Natural killer cell (primary cell): ENCODE results near the gene PSPH. TPM values are rescaled to one million over a fixed set of nuclear protein-coding genes. Genes with fewer than 3 reads are reported as not detected.
"Not testable (repeated sequence)": the region's sequence is repeated elsewhere in the genome, so short reads cannot be mapped to it uniquely, and the experiment has no call there.

Experiments
- ATAC-seq, 3 donors: fragments of 150-1000 bp in 2 of 3; fragments of 200-7000 bp in 1 of 3; cut with Tn5 transposase; 1 replicate in 1 of 3; 2 replicates in 2 of 3; pipeline ENCODE4 v1.10.0; 2021; ENCODE audit warnings: mild to moderate bottlenecking in 2 of 3, moderate library complexity in 2 of 3
- DNase-seq, 2 donors: peaks; one replicate each; pipeline versions ENCODE4 v3.0.0 to v3.0.0-alpha.2; 2013 to 2021; ENCODE audit warnings: mixed read lengths in 1 of 2
- H3K27ac ChIP-seq: one replicate; pipeline ENCODE4 v1.5.1; 2013; ENCODE audit warnings: mild to moderate bottlenecking, low read length
- H3K27me3 ChIP-seq: one replicate; pipeline ENCODE4 v1.6.1; 2013; ENCODE audit warnings: low read length; ENCODE audit not compliant: control insufficient read depth, insufficient read depth
- H3K36me3 ChIP-seq: one replicate; pipeline ENCODE4 v1.6.1; 2013; ENCODE audit warnings: low read length; ENCODE audit not compliant: control insufficient read depth, insufficient read depth
- H3K4me1 ChIP-seq: one replicate; pipeline ENCODE4 v1.6.1; 2013; ENCODE audit warnings: low read length; ENCODE audit not compliant: control insufficient read depth, insufficient read depth
- H3K4me3 ChIP-seq: one replicate; pipeline ENCODE4 v1.5.1; 2013; ENCODE audit warnings: low read length
- H3K9me3 ChIP-seq: one replicate; pipeline ENCODE4 v1.6.1; 2013; ENCODE audit warnings: low read length; ENCODE audit not compliant: control insufficient read depth, insufficient read depth
- H3K27ac Mint-ChIP-seq, 2 donors: one replicate each; pipeline ENCODE4 v1.8.0; 2022; ENCODE audit warnings: mild to moderate bottlenecking in 2 of 2, mixed read lengths in 2 of 2, moderate library complexity in 1 of 2
- H3K27me3 Mint-ChIP-seq, 2 donors: one replicate each; pipeline ENCODE4 v1.8.0; 2022; ENCODE audit warnings: low read depth in 2 of 2, mixed read lengths in 2 of 2
- H3K36me3 Mint-ChIP-seq: one replicate; pipeline ENCODE4 v1.8.0; 2022; ENCODE audit warnings: mixed read lengths
- H3K4me1 Mint-ChIP-seq, 2 donors: one replicate each; pipeline ENCODE4 v1.8.0; 2022; ENCODE audit warnings: mixed read lengths in 2 of 2
- H3K4me3 Mint-ChIP-seq: one replicate; pipeline ENCODE4 v1.8.0; 2022; ENCODE audit warnings: mild to moderate bottlenecking, moderate library complexity, mixed read lengths
- H3K9me3 Mint-ChIP-seq, 2 donors: one replicate each; pipeline ENCODE4 v1.8.0; 2022; ENCODE audit warnings: mixed read lengths in 2 of 2
- WGBS: methylation state at CpG from one replicate; pipeline ENCODE4 v1.1.7; 2013; ENCODE audit warnings: missing lambda C conversion rate; ENCODE audit not compliant: insufficient coverage; 5-methylcytosine and 5-hydroxymethylcytosine counted together
- intact Hi-C: fragments of 100-400 bp; cut with micrococcal nuclease; formaldehyde crosslinking; loops from one replicate; pipeline ENCODE4 v1.14.2; 2022
- total RNA-seq, 4 donors: library from RNA; stranded (reverse); fragments of 120-200 nt in 1 of 4; gene quantifications; one replicate each; pipeline versions ENCODE4 v1.2.3 to v1.2.4, GENCODE V29; 2013 to 2022
- TF ChIP-seq, protein P1 (sequence below): fragments of 200-600 bp; IDR thresholded peaks from one replicate; pipeline ENCODE4 v1.8.0; 2022; ENCODE audit warnings: antibody characterized with exemption

Gene PSPH
- total RNA-seq, 3 donors from 2014 or later (not counting 1 experiment from before 2014, with no cell fraction given) = 2.8 to 4.1 (median 3.8) TPM

DNA sequence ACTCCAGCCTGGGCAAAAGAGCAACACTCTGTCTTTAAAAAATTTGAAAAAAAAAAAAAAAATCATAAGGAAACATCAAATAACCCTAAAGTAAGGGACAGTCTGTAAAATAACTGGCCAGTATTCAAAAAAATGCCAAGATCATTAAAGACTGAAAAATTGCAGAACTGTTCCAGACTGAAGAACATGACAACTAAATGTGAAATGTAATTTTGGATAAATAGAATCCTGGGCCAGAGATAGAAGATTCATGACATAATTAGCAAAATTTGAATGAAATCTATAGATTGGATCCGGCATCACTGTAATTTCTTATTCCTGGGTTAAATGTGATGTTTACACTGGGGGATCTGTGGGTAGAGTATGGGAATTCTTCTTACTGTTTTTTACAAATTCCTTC lies 3.0 kb downstream of the PSPH start:
- no peak overlapping the region for H3K4me3 ChIP-seq
- ATAC-seq (no peak), DNase-seq (no peak)
- intact Hi-C loops = no loop called here
- no peaks in the 10 kb centered on the region for H3K36me3 Mint-ChIP-seq
- TF ChIP-seq, protein P1, sequence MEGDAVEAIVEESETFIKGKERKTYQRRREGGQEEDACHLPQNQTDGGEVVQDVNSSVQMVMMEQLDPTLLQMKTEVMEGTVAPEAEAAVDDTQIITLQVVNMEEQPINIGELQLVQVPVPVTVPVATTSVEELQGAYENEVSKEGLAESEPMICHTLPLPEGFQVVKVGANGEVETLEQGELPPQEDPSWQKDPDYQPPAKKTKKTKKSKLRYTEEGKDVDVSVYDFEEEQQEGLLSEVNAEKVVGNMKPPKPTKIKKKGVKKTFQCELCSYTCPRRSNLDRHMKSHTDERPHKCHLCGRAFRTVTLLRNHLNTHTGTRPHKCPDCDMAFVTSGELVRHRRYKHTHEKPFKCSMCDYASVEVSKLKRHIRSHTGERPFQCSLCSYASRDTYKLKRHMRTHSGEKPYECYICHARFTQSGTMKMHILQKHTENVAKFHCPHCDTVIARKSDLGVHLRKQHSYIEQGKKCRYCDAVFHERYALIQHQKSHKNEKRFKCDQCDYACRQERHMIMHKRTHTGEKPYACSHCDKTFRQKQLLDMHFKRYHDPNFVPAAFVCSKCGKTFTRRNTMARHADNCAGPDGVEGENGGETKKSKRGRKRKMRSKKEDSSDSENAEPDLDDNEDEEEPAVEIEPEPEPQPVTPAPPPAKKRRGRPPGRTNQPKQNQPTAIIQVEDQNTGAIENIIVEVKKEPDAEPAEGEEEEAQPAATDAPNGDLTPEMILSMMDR = no peak
- no peaks in the 10 kb centered on the region for H3K27me3 ChIP-seq
- H3K4me1 ChIP-seq = peaks cover 24% of the 10 kb centered on the region
- no peaks in the 10 kb centered on the region for H3K36me3 ChIP-seq
- no peak overlapping the region for H3K27ac ChIP-seq
- peaks cover 4 to 18% of the 10 kb centered on the region in 2 donors for H3K4me1 Mint-ChIP-seq
- H3K27me3 Mint-ChIP-seq = no peaks in the 10 kb centered on the region
- H3K4me3 Mint-ChIP-seq = no peak overlapping the region
- 100% methylated on average over 1 of the region's 1 CpG for WGBS
- no peaks in the 10 kb centered on the region for H3K9me3 Mint-ChIP-seq
- H3K27ac Mint-ChIP-seq = no peak overlapping the region
- H3K9me3 ChIP-seq = no peaks in the 10 kb centered on the region

DNA sequence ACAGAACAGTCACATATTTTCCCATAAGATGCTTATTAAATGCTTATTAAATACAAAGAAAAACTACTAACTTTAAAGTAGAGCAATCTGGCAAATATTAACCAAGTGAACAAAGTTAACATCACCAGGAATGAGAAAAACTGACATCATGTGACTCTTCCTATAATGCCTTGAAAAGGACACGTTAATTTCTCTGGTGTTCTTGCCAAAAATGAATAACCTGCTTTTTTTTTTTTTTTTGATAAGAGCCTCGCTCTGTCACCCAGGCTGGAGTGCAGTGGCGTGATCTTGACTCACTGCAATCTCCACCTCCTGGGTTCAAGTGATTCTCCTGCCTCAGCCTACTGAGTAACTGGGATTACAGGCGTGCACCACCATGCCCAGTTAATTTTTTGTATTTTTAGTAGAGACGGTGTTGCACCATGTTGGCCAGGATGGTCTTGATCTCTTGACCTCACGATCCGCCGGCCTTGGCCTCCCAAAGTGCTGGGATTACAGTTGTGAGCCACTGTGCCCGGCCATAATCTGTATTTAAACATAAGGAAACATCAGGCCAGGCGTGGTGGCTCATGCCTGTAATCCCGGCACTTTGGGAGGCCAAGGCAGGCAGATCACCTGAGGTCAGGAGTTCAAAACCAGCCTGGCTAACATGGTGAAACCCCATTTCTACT lies 3.7 kb downstream of the PSPH start:
- H3K4me1 Mint-ChIP-seq = peaks cover 4 to 18% of the 10 kb centered on the region in 2 donors
- H3K36me3 ChIP-seq, H3K27ac Mint-ChIP-seq, H3K9me3 Mint-ChIP-seq, H3K4me3 ChIP-seq, H3K36me3 Mint-ChIP-seq, H3K27ac ChIP-seq, ATAC-seq, H3K27me3 ChIP-seq, H3K27me3 Mint-ChIP-seq, intact Hi-C loops, H3K4me3 Mint-ChIP-seq, DNase-seq, H3K9me3 ChIP-seq: not testable (repeated sequence)
- WGBS = 94% methylated on average over 10 of the region's 11 CpGs
- H3K4me1 ChIP-seq = peaks cover 19% of the 10 kb centered on the region

DNA sequence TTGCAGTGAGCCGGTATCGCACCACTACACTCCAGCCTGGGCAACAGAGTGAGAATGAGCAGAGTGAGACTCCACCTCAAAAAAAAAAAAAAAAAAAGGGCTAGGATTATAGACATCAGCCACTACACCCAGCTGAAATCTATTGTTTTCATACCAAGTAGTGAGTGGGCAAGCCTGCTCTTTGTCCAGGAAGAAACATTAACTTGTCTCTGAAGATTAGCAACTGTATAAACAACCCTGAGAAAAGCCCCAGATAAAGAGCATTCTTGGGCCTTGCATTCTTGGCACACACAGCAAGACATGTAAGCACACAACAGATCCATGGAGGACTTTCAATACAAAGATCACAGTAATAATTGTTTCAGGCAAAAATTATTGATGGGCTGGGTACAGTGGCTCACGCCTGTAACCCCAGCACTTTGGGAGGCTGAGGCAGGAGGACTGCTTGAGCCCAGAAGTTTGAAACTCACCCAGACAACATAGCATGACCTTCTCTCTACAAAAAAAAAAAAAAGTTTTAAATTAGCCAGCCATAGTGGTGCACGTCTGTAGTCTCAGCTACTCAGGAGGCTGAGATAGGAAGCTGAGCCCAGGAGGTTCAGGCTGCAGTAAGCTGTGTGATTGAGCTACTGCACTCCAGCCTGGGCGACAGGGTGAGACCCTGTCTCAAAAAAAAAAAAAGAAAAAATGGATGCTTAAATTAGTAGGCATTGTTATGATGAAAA lies 4.4 kb downstream of the PSPH start:
- Histone ChIP-seq H3K27ac (no peak overlapping the region), H3K9me3 (no peaks in the 10 kb centered on the region), H3K27me3 (no peaks in the 10 kb centered on the region), H3K36me3 (no peaks in the 10 kb centered on the region), H3K4me3 (no peak overlapping the region), H3K4me1 (peaks cover 12% of the 10 kb centered on the region)
- DNase-seq (no peak), ATAC-seq (no peak)
- Mint-ChIP-seq H3K27me3 (no peaks in the 10 kb centered on the region), H3K4me1 (peaks cover 0 to 14% of the 10 kb centered on the region in 2 donors), H3K4me3 (no peak overlapping the region), H3K27ac (no peak overlapping the region), H3K9me3 (no peaks in the 10 kb centered on the region), H3K36me3 (no peaks in the 10 kb centered on the region)
- intact Hi-C loops = no loop called here
- TF ChIP-seq, protein P1 = no peak
- WGBS = 90% methylated on average over 5 of the region's 5 CpGs

DNA sequence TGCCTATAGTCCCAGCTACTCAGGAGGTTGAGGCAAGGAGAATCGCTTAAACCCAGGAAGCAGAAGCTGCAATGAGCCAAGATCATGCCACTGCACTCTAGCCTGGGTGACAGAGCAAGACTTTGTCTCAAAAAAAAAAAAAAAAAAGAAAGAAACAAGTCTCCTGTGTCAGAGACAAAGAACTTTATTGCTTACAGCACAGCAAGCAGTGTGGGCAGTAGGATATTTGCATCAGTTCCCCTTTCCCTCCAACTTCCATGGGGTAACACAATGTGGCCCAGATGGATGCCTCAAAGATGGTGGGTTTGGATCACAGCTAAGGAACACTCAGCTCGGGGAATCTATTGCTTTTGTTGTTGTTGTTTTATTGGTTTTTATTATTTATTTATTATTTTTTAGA lies 5.5 kb downstream of the PSPH start:
- 98% methylated on average over 2 of the region's 2 CpGs for WGBS
- H3K27me3 Mint-ChIP-seq, ATAC-seq, H3K27me3 ChIP-seq, H3K27ac ChIP-seq, H3K27ac Mint-ChIP-seq, H3K4me1 ChIP-seq, H3K36me3 ChIP-seq, intact Hi-C loops, H3K36me3 Mint-ChIP-seq, H3K4me1 Mint-ChIP-seq, DNase-seq, H3K4me3 Mint-ChIP-seq, H3K9me3 Mint-ChIP-seq, H3K4me3 ChIP-seq, H3K9me3 ChIP-seq: not testable (repeated sequence)
